ENCODE data around the gene RBM39. TPM values are rescaled to one million over a fixed set of nuclear protein-coding genes. Genes with fewer than 3 reads are reported as not detected.

RBM39 gene
- total and polyA plus RNA-seq, 2 of the 13 experiments (the other 11 are each of a cell fraction or from before 2014, with no cell fraction given) = 788 to 920 TPM

DNA sequence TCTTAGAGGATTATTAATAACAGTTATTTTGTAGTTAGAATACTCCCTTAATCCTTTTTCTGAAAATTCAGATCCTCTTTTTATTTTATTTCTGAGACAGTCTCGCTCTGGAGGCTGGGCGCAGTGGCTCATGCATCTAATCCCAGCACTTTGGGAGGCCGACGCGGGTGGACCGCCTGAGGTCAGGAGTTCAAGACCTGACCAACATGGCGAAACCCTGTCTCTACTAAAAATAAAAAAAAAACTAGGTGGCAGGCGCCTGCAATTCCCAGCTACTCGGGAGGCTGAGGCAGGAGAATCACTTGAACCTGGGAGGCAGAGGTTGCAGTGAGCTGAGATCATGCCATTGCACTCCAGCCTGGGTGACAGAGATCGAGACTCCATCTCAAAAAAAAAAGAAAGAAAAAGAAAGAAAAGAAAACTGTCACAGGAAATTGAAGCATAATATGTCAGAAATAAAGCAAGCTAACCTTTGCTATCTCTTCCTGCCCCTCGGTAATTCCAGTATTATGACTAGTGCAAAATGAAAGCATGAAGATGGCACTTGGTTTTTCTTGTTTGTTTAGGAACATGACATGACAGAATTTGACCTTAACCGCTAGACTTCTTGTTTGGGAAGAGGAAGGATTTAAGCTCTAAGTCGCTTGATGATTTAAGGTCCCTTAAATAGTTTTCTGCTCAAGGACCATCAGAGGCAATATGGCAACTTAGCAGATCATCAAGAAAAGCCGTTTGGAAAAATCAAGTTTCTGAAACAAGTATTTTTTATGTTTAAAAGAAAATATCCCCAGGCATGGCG is 1.8 kb upstream of the RBM39 start (continued):
- TF ChIP-seq PAXIP1 (CRISPR knock-in tag; conservative IDR thresholded peaks at IDR 0.05) (peak; percentile 14), SMAD3 (CRISPR knock-in tag; IDR thresholded peaks at IDR 0.05) (no peak; the same call in none of the 2 replicates), NONO (IDR thresholded peaks at IDR 0.05) (no peak), NONO (CRISPR knock-in tag; conservative IDR thresholded peaks at IDR 0.05) (no peak; the same call in 1 of the 2 replicates), ZNF44 (CRISPR knock-in tag; IDR thresholded peaks at IDR 0.05) (no peak), ZNF543 (CRISPR knock-in tag; IDR thresholded peaks at IDR 0.05) (peak; percentile 47; the same call in 1 of the 2 replicates), ZNF30 (CRISPR knock-in tag; IDR thresholded peaks at IDR 0.05) (no peak), ARNTL (CRISPR knock-in tag; IDR thresholded peaks at IDR 0.05) (no peak; the same call in 1 of the 2 replicates), ZNF431 (CRISPR knock-in tag; IDR thresholded peaks at IDR 0.05; ENCODE audit: borderline replicate concordance, low read depth) (no peak), SIX1 (CRISPR knock-in tag; IDR thresholded peaks at IDR 0.05; ENCODE audit: borderline replicate concordance) (peak; percentile 9; the same call in 1 of the 2 replicates), BCL3 (CRISPR knock-in tag; IDR thresholded peaks at IDR 0.05) (no peak), NR1H2 (CRISPR knock-in tag; IDR thresholded peaks at IDR 0.05; ENCODE audit: borderline replicate concordance, low read depth) (no peak), EZH2 (conservative IDR thresholded peaks at IDR 0.05; ENCODE audit: low read depth, low read length) (no peak), KAT2B (IDR thresholded peaks at IDR 0.05; ENCODE audit: borderline replicate concordance, low read depth, low read length) (no peak), ZNF281 (CRISPR knock-in tag; IDR thresholded peaks at IDR 0.05; ENCODE audit: borderline replicate concordance) (0 out of 2 replicates have a peak, but pooled peaks have one; percentile 25), ZMYM2 (CRISPR knock-in tag; IDR thresholded peaks at IDR 0.05) (peak; percentile 75), JUN (CRISPR knock-in tag; IDR thresholded peaks at IDR 0.05) (no peak)
- TF ChIP-seq, protein P1, sequence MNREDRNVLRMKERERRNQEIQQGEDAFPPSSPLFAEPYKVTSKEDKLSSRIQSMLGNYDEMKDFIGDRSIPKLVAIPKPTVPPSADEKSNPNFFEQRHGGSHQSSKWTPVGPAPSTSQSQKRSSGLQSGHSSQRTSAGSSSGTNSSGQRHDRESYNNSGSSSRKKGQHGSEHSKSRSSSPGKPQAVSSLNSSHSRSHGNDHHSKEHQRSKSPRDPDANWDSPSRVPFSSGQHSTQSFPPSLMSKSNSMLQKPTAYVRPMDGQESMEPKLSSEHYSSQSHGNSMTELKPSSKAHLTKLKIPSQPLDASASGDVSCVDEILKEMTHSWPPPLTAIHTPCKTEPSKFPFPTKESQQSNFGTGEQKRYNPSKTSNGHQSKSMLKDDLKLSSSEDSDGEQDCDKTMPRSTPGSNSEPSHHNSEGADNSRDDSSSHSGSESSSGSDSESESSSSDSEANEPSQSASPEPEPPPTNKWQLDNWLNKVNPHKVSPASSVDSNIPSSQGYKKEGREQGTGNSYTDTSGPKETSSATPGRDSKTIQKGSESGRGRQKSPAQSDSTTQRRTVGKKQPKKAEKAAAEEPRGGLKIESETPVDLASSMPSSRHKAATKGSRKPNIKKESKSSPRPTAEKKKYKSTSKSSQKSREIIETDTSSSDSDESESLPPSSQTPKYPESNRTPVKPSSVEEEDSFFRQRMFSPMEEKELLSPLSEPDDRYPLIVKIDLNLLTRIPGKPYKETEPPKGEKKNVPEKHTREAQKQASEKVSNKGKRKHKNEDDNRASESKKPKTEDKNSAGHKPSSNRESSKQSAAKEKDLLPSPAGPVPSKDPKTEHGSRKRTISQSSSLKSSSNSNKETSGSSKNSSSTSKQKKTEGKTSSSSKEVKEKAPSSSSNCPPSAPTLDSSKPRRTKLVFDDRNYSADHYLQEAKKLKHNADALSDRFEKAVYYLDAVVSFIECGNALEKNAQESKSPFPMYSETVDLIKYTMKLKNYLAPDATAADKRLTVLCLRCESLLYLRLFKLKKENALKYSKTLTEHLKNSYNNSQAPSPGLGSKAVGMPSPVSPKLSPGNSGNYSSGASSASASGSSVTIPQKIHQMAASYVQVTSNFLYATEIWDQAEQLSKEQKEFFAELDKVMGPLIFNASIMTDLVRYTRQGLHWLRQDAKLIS (CRISPR knock-in tag; IDR thresholded peaks at IDR 0.05) = no peak
